Activated T-helper 17 cell treated with anti-CD3 and anti-CD28 coated beads, Interleukin-2, amount 50 U/mL, for 72 hours (primary cell): ENCODE data around the gene TTC9B. TPM values are rescaled to one million over a fixed set of nuclear protein-coding genes. Genes with fewer than 3 reads are reported as not detected.
"Not testable (repeated sequence)": the region's sequence is repeated elsewhere in the genome, so short reads cannot be mapped to it uniquely, and the experiment has no call there.

Experiments used
- ATAC-seq: fragments of 150-1000 bp; cut with Tn5 transposase; replicated peaks from 2 replicates; pipeline ENCODE4 v1.10.0; 2021; ENCODE audit warnings: mild to moderate bottlenecking, moderate library complexity
- H3K27ac Mint-ChIP-seq: one replicate; pipeline ENCODE4 v1.8.0; 2022; ENCODE audit warnings: mixed read lengths
- H3K27me3 Mint-ChIP-seq: one replicate; pipeline ENCODE4 v1.8.0; 2022; ENCODE audit warnings: mixed read lengths
- H3K36me3 Mint-ChIP-seq: one replicate; pipeline ENCODE4 v1.8.0; 2022; ENCODE audit warnings: low read depth, mild to moderate bottlenecking, mixed read lengths
- H3K4me1 Mint-ChIP-seq: one replicate; pipeline ENCODE4 v1.8.0; 2022; ENCODE audit warnings: mixed read lengths
- H3K4me3 Mint-ChIP-seq: one replicate; pipeline ENCODE4 v1.8.0; 2022; ENCODE audit warnings: mild to moderate bottlenecking, mixed read lengths
- H3K9me3 Mint-ChIP-seq: one replicate; pipeline ENCODE4 v1.8.0; 2022; ENCODE audit warnings: mixed read lengths
- total RNA-seq, 2 donors: library from RNA; stranded (reverse); gene quantifications; one replicate each; pipeline ENCODE4 v1.2.3, GENCODE V29; 2022

Gene TTC9B
- total RNA-seq, 2 donors from 2014 or later = 1.1 TPM; not detected in 1

DNA sequence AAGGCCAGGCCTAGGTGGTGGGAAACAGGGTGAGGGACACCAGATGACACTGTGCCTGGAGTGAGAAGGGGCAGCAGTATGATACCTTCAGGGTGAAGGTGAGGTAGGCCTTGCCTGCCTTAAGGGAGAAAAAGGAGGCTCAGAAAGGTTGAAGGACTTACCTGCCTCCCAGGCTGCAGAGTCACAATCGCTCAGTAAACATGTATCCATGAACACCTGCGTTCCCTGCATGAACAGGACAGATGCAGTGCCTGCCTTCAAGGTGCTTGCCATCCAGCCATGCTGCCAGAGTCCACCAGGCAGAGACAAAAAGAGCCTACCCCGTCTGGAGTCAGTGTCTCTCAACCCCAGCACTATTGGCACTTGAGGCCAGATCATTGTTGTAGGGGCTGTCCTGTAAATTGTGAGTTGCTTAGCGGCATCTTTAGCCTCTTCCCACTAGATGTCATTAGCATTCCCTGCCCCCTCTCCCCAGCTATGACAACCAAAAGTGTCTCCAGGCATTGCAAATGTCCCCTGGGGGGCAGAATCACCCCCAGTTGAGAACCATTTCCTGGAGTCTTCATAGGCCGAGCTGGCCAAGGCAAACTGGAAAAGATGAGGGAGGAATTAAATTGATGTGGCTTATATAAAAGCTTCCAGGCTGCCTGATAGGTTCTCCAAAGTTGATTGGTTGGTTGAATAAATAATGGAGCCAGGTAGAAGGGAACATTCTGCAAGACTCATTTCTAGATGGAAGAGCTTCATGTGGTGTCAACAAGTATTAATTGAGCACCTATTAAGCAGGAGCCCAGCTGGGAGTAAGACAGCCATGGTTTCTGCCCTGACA is 25.2 kb downstream of the TTC9B start:
- no peak for ATAC-seq
- no peaks in the 10 kb centered on the region for H3K9me3 Mint-ChIP-seq
- H3K27ac Mint-ChIP-seq = peak overlapping the region; percentile 10

DNA sequence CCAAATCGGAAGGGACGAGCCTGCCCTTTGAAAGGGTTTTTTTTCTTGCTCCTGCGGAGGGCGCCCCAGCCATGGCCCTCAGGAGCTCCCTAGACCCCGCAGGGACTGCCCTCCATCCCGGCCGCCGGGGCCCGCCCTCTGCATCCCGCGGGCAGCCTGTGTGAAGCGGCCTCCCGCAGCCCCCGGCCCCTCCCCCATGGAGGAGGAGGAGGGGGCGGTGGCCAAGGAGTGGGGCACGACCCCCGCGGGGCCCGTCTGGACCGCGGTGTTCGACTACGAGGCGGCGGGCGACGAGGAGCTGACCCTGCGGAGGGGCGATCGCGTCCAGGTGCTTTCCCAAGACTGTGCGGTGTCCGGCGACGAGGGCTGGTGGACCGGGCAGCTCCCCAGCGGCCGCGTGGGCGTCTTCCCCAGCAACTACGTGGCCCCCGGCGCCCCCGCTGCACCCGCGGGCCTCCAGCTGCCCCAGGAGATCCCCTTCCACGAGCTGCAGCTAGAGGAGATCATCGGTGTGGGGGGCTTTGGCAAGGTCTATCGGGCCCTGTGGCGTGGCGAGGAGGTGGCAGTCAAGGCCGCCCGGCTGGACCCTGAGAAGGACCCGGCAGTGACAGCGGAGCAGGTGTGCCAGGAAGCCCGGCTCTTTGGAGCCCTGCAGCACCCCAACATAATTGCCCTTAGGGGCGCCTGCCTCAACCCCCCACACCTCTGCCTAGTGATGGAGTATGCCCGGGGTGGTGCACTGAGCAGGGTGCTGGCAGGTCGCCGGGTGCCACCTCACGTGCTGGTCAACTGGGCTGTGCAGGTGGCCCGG is 26.1 kb downstream of the TTC9B start:
- Mint-ChIP-seq H3K4me3 (peak overlapping the region; percentile 55), H3K27ac (no peak overlapping the region), H3K9me3 (no peaks in the 10 kb centered on the region), H3K4me1 (peaks cover 15% of the 10 kb centered on the region), H3K36me3 (no peaks in the 10 kb centered on the region), H3K27me3 (no peaks in the 10 kb centered on the region)
- peak; percentile 8 for ATAC-seq

More for the DNA sequence above, 25.2 kb downstream of the TTC9B start:
- Mint-ChIP-seq H3K36me3 (no peaks in the 10 kb centered on the region), H3K4me3 (peak overlapping the region; percentile 55), H3K4me1 (peaks cover 15% of the 10 kb centered on the region), H3K27me3 (no peaks in the 10 kb centered on the region)

DNA sequence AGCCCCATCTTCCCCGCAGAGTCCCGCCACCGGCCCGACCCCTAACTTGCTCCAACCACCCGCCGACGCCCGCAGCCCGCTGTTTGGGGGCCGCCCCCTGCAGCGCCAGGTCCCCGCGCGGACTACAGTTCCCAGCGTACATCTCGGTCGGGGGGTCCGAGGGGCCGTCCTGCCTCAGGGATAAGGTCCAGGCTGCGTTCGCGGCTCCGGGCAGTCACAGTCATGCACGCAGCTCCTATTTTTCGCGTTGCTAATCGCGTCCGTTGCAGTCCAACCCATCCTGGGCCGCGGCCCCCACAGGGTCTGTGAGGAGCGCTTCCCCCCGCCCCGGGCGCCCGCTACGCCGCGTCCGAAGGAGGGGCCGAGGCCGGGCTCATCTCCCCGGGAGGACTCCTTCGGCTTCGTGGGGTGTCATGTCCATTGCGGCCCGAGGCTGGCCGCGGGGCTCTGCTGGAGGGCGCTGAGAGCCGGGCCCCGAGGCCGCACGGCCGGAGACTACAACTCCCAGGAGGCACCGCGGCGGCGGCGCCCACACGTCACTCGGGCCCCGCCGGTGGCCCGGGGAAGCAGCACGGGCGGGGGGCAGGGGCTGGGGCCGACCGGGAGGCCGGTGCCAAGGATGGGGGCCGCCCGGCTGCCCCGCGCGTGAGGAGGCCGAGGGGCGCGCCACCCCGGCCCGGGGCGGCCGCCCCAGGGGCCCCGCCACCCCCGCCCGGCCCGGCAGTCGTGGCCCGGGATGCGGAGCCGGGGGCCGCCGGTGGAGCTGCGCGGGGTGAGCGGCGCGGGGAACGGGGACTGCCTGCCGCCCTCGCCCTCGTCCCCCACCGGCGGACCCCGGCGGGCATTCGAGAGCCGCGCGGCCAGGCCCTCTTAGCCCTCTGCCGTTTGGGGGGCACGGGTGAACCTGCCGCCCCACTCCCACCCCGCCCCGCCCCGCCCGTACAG is 27.0 kb downstream of the TTC9B start, which contains the start of gene MAP3K10:
Gene MAP3K10 (plus strand): TSS at position 536 of the 945 bp plus-strand sequence. CDS start 606 bp downstream, outside the sequence.
- H3K9me3 Mint-ChIP-seq = no peaks in the 10 kb centered on the region
- H3K27me3 Mint-ChIP-seq = no peaks in the 10 kb centered on the region
- H3K27ac Mint-ChIP-seq = peak within 1 kb of the TSS; percentile 93
- H3K36me3 Mint-ChIP-seq = no peaks in the 10 kb centered on the region
- peaks cover 15% of the 10 kb centered on the region for H3K4me1 Mint-ChIP-seq
- ATAC-seq = peak; percentile 84
- H3K4me3 Mint-ChIP-seq = peak within 1 kb of the TSS; percentile 87

DNA sequence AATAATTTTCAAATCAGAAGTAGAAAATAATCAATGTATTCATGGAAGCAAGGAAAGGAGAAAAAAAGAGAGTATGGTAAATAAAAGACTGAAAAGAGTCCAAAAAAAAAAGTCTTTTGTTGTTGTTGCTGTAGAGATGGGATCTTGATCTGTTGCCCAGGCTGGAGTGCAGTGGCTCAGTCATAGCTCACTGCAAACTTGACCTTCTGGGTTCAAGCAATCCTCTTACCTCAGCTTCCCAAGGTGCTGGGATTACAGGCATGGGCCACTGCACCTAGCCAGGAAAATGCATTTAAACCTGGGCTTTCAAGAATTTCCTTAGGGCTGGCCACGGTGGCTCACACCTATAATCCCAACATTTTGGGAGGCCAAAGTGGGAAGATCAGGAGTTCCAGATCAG is 33.9 kb downstream of the TTC9B start:
- no peak for ATAC-seq
- no peaks in the 10 kb centered on the region for H3K36me3 Mint-ChIP-seq
- H3K27me3 Mint-ChIP-seq = peaks cover 3% of the 10 kb centered on the region
- H3K27ac Mint-ChIP-seq = no peak overlapping the region
- no peaks in the 10 kb centered on the region for H3K4me1 Mint-ChIP-seq
- no peaks in the 10 kb centered on the region for H3K9me3 Mint-ChIP-seq
- H3K4me3 Mint-ChIP-seq = no peak overlapping the region

DNA sequence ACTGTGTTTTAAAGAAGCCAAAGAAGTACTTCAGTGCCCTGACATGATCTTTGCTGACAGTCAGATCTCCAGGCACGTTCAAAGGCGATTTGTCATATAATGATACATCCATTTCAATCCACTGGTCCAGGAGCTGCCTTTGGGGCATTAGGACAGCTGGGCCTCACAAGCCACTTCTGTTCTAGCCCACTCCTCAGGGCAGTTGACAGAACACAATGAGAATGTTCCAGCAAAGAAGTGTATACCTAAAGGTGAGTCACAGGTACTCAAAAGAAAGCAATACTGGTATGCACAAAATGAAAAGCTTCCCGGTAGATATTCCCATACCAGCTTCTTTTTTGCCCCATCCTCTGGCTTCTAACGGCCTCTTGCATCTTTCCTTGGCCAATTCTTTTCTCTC is 39.4 kb downstream of the TTC9B start:
- ATAC-seq = no peak
- no peaks in the 10 kb centered on the region for H3K36me3 Mint-ChIP-seq
- no peak overlapping the region for H3K4me3 Mint-ChIP-seq
- H3K27me3 Mint-ChIP-seq = peaks cover 6% of the 10 kb centered on the region
- H3K4me1 Mint-ChIP-seq = no peaks in the 10 kb centered on the region
- no peak overlapping the region for H3K27ac Mint-ChIP-seq
- H3K9me3 Mint-ChIP-seq = no peaks in the 10 kb centered on the region

DNA sequence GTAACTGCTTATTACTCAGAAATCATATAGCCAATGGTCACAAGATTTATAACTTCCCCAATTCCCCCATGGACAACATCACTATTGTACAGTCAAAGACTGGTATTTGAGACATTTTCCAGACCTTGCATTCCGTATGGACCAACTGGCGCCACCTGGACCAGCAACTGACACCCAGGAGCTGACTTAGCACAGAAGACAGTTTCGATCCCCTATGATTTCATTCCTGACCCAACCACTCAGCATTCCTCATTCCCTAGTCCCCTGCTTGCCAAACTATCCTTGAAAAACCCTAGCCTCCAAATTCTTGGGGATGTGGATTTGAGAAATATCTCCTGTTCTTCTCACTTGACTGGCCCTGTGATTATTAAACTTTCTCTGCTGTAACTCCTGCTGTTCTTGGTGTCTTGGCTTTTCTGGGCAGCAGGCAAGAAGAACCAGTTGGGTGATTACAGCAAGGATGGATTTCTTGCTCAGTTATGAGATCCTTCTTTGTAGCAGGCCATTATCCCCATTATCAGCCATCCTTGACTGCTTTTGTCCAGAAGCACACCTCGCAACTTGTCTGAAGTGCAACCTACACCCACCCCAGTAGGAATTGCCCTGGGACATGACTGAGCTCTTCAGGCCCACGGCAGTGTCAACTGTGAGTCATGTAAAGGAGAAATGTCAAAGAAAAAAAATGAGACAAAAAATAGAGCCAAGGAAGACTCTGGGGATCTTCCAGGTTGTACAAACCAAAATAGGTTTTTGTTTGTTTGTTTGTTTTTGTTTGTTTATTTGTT is 40.7 kb downstream of the TTC9B start:
- Mint-ChIP-seq H3K4me1 (no peaks in the 10 kb centered on the region), H3K4me3 (no peak overlapping the region), H3K27ac (no peak overlapping the region), H3K27me3 (peaks cover 6% of the 10 kb centered on the region), H3K9me3 (no peaks in the 10 kb centered on the region), H3K36me3 (no peaks in the 10 kb centered on the region)
- no peak for ATAC-seq

DNA sequence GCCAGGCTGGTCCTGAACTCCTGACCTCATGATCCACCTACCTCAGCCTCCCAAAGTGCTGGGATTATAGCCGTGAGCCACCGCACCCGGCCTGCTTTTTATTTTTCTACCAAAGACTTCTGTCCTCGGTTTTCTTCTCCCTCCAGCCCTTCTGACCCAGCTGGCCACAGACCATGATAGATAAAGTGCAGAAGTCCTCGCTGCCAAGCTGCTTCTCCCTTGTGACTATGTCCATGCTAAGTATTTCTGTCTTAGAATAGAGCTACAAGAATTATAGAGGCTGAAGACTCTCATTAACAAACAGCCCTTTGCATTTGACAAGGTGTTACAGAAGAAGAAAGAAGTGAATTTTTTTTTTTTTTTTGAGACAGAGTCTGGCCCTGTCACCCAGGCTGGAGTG is 42.4 kb downstream of the TTC9B start:
- Mint-ChIP-seq H3K9me3 (no peaks in the 10 kb centered on the region), H3K27me3 (peaks cover 6% of the 10 kb centered on the region), H3K27ac (no peak overlapping the region), H3K4me3 (no peak overlapping the region), H3K4me1 (no peaks in the 10 kb centered on the region), H3K36me3 (no peaks in the 10 kb centered on the region)
- ATAC-seq = no peak

DNA sequence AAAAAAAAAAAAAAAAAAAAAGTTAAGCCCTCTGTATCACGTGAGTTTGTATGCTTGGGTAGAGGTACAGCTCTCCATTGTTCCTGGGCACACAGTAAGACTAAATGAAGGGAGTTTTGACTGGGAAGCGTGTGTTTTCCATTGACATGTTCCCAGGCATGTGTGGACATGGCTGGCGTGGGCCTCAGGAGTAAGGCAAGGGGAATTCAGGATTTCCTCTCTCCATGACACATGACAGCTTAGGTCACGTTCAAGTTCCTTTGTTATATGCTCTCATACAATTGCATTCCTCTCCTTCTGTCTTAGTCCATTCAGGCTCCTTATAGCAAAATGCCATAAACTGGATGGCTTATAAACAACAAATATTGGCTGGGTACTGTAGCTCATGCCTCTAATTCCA is 44.1 kb downstream of the TTC9B start:
- Mint-ChIP-seq H3K27ac (no peak overlapping the region), H3K9me3 (no peaks in the 10 kb centered on the region), H3K27me3 (peaks cover 3% of the 10 kb centered on the region)

DNA sequence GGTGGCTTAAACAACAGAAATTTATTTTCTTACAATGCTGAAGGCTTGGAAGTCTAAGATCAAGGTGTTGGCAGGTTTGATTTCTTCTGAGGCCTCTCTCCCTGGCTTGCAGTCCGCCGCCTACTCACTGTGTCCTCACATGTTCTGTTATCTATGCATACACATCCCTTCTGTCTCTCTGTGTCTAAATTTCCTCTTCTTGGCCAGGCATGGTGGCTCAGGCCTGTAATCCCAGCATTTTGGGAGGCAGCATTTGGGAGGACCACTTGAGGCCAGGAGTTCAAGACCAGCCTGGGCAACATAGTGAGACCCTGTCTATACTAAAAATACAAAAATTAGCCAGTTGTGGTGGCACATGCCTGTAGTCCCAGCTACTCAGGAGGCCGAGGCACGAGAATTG is 46.9 kb downstream of the TTC9B start:
- H3K27me3 Mint-ChIP-seq, H3K9me3 Mint-ChIP-seq, H3K4me3 Mint-ChIP-seq, H3K36me3 Mint-ChIP-seq, H3K4me1 Mint-ChIP-seq, H3K27ac Mint-ChIP-seq, ATAC-seq: not testable (repeated sequence)

More for the DNA sequence above, 44.1 kb downstream of the TTC9B start:
- H3K36me3 Mint-ChIP-seq = no peaks in the 10 kb centered on the region
- no peaks in the 10 kb centered on the region for H3K4me1 Mint-ChIP-seq
- no peak for ATAC-seq
- H3K4me3 Mint-ChIP-seq = no peak overlapping the region

DNA sequence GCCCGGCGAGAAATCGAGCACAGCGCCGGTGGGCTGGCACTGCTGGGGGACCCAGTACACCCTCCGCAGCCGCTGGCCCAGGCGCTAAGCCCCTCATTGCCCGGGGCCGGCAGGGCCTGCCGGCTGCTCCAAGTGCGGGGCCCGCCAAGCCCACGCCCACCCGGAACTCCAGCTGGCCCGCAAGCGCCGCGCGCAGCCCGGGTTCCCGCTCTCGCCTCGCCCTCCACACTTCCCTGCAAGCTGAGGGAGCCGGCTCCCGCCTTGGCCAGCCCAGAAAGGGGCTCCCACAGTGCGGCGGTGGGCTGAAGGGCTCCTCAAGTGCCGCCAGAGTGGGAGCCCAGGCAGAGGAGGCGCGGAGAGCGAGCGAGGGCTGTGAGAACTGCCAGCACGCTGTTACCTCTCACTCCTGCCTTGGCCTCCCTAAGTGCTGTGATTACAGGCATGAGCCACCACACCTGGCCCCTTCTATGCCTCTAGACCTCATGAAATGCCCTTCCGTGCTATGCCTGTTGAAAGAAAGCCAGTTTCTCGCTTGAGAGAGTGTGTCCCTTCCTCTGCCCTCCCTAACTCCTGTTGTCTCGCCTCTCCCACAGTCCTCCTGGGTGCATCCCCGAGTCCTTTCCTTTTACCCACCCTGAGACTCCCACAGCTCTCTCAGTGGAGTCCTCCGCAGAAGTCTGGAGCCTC is 47.7 kb downstream of the TTC9B start:
- not testable (repeated sequence) for H3K36me3 Mint-ChIP-seq, ATAC-seq, H3K27me3 Mint-ChIP-seq, H3K4me3 Mint-ChIP-seq, H3K4me1 Mint-ChIP-seq, H3K9me3 Mint-ChIP-seq, H3K27ac Mint-ChIP-seq

DNA sequence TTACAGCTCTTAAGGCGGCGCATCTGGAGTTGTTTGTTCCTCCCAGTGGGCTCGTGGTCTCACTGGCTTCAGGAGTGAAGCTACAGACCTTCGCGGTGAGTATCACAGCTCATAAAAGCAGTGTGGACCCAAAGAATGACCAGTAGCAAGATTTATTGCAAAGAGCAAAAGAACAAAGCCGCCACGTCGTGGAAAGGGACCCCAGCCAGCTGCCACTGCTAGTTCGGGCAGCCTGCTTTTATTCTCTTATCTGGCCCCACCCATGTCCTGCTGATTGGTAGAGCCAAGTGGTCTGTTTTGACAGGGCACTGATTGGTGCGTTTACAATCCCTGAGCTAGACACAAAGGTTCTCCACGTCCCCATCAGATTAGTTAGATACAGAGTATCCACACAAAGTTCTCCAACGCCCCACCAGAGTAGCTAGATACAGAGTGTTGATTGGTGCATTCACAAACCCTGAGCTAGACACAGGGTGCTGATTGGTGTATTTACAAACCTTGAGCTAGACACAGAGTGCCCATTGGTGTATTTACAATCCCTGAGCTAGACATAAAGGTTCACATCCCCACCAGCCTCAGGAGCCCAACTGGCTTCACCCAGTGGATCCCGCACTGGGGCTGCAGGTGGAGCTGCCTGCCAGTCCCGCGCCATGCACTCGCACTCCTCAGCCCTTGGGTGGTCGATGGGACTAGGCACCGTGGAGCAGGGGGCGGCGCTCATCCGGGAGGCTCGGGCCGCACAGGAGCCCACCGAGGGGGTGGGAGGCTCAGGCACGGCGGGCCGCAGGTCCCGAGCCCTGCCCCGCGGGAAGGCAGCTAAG is 48.5 kb downstream of the TTC9B start:
- not testable (repeated sequence) for H3K9me3 Mint-ChIP-seq, H3K27ac Mint-ChIP-seq, ATAC-seq, H3K36me3 Mint-ChIP-seq, H3K27me3 Mint-ChIP-seq, H3K4me3 Mint-ChIP-seq, H3K4me1 Mint-ChIP-seq
